CD4-positive, alpha-beta memory T cell (primary cell): ENCODE data around the gene DLGAP1. TPM values are rescaled to one million over a fixed set of nuclear protein-coding genes. Genes with fewer than 3 reads are reported as not detected.

ENCODE experiments used
- CTCF ChIA-PET: fragments of 350-600 bp; sonication (Branson Sonifier 250); formaldehyde crosslinking; loops from one replicate; lab custom pipeline; 2021; ENCODE audit warnings: inconsistent platforms; ENCODE audit not compliant: partially characterized antibody; lab: Charles Lee
- POLR2A ChIA-PET: fragments of 350-600 bp; sonication (Branson Sonifier 250); formaldehyde crosslinking; loops from one replicate; lab custom pipeline; 2021; ENCODE audit not compliant: partially characterized antibody; lab: Charles Lee
- DNase-seq, 5 donors: peaks; one replicate each; pipeline versions ENCODE4 v3.0.0 to v3.0.0-alpha.2; 2020 to 2022; ENCODE audit warnings: mixed read lengths in 1 of 5
- H3K27ac ChIP-seq: one replicate; pipeline ENCODE4 v1.7.0; 2013; ENCODE audit warnings: low read depth, low read length
- H3K27me3 ChIP-seq: 2 replicates; pipeline ENCODE4 v1.7.0; 2013; ENCODE audit warnings: mild to moderate bottlenecking, low read length, moderate library complexity; ENCODE audit not compliant: insufficient read depth
- H3K36me3 ChIP-seq: 2 replicates; pipeline ENCODE4 v1.7.0; 2013; ENCODE audit warnings: mild to moderate bottlenecking, low read length, moderate library complexity; ENCODE audit not compliant: insufficient read depth
- H3K4me1 ChIP-seq: 2 replicates; pipeline ENCODE4 v1.7.0; 2013; ENCODE audit warnings: mild to moderate bottlenecking, low read length, moderate library complexity; ENCODE audit not compliant: insufficient read depth
- H3K4me3 ChIP-seq, 2 donors: one replicate each; pipeline ENCODE4 v1.7.0; 2013; ENCODE audit warnings: low read length in 2 of 2, mild to moderate bottlenecking in 1 of 2
- H3K9me3 ChIP-seq, 2 donors: one replicate each; pipeline ENCODE4 v1.7.0; 2013; ENCODE audit warnings: low read length in 2 of 2, control low read depth in 1 of 2; ENCODE audit not compliant: control insufficient read depth in 1 of 2
- H3K27ac Mint-ChIP-seq, 7 donors: one replicate each; pipeline ENCODE4 v1.8.0; 2020 to 2021; ENCODE audit warnings: mixed read lengths in 7 of 7, mild to moderate bottlenecking in 6 of 7, inconsistent platforms in 3 of 7, moderate library complexity in 3 of 7
- H3K27me3 Mint-ChIP-seq, 2 donors: one replicate each; pipeline ENCODE4 v1.8.0; 2020 to 2021; ENCODE audit warnings: mixed read lengths in 2 of 2
- H3K36me3 Mint-ChIP-seq, 2 donors: one replicate each; pipeline ENCODE4 v1.8.0; 2020 to 2021; ENCODE audit warnings: mixed read lengths in 2 of 2, inconsistent platforms in 1 of 2, mild to moderate bottlenecking in 1 of 2
- H3K4me1 Mint-ChIP-seq, 4 donors: one replicate each; pipeline ENCODE4 v1.8.0; 2020 to 2021; ENCODE audit warnings: mixed read lengths in 4 of 4, mild to moderate bottlenecking in 1 of 4
- H3K4me3 Mint-ChIP-seq, 8 donors: one replicate each; pipeline ENCODE4 v1.8.0; 2020 to 2021; ENCODE audit warnings: mixed read lengths in 8 of 8, mild to moderate bottlenecking in 7 of 8, moderate library complexity in 6 of 8, inconsistent platforms in 3 of 8
- H3K9me3 Mint-ChIP-seq, 8 donors: one replicate each; pipeline ENCODE4 v1.8.0; 2020 to 2021; ENCODE audit warnings: mixed read lengths in 8 of 8, mild to moderate bottlenecking in 5 of 8, inconsistent platforms in 3 of 8, moderate library complexity in 1 of 8
- intact Hi-C: fragments of 100-400 bp; cut with micrococcal nuclease; formaldehyde crosslinking; loops from one replicate; pipeline ENCODE4 v1.15.1; 2023
- polyA plus RNA-seq, 2 donors: library from polyadenylated mRNA; unstranded; fragments of 300-500 nt; fragmentation: Illumina TruSeq; gene quantifications; one replicate each; pipeline ENCODE4 v1.2.3, GENCODE V29; 2021
- total RNA-seq, 2 experiments: library from RNA; stranded (reverse); gene quantifications; one replicate each; pipeline ENCODE4 v1.2.3, GENCODE V29; 2021

Gene DLGAP1
- total and polyA plus RNA-seq, 4 experiments from 2014 or later: 0.17 to 0.71 (median 0.45) TPM

GRCh38 chr18:3873698-3874097 is 581.4 kb downstream of the DLGAP1 start:
- Mint-ChIP-seq H3K4me1 (peaks cover 0 to 2% (median 0%) of the 10 kb centered on the region in 4 donors), H3K4me3 (no peak overlapping the region), H3K36me3 (no peaks in the 10 kb centered on the region), H3K27ac (no peak overlapping the region), H3K9me3 (no peaks in the 10 kb centered on the region), H3K27me3 (peaks cover 12 to 20% of the 10 kb centered on the region in 2 donors)
- no peaks in the 10 kb centered on the region for H3K27me3 ChIP-seq
- POLR2A ChIA-PET: no interaction called here
- intact Hi-C loops: no loop called here
- no peak overlapping the region for H3K4me3 ChIP-seq
- DNase-seq: no peak
- no peak overlapping the region for H3K27ac ChIP-seq
- no peaks in the 10 kb centered on the region for H3K36me3 ChIP-seq
- H3K4me1 ChIP-seq: no peaks in the 10 kb centered on the region
- H3K9me3 ChIP-seq: no peaks in the 10 kb centered on the region
- CTCF ChIA-PET: no interaction called here

GRCh38 chr18:3873211-3873610 is 581.9 kb downstream of the DLGAP1 start:
- Histone ChIP-seq H3K9me3 (no peaks in the 10 kb centered on the region), H3K27ac (no peak overlapping the region), H3K27me3 (no peaks in the 10 kb centered on the region), H3K4me3 (no peak overlapping the region), H3K36me3 (no peaks in the 10 kb centered on the region), H3K4me1 (no peaks in the 10 kb centered on the region)
- Mint-ChIP-seq H3K27ac (no peak overlapping the region), H3K4me3 (no peak overlapping the region), H3K9me3 (no peaks in the 10 kb centered on the region), H3K4me1 (peaks cover 0 to 2% (median 0%) of the 10 kb centered on the region in 4 donors), H3K36me3 (no peaks in the 10 kb centered on the region), H3K27me3 (peaks cover 12 to 16% of the 10 kb centered on the region in 2 donors)
- no peak for DNase-seq
- intact Hi-C loops: no loop called here
- POLR2A ChIA-PET: no interaction called here
- CTCF ChIA-PET: no interaction called here

- Mint-ChIP-seq H3K27ac (no peak overlapping the region), H3K4me3 (no peak overlapping the region), H3K27me3 (peaks cover 12 to 16% of the 10 kb centered on the region in 2 donors), H3K36me3 (no peaks in the 10 kb centered on the region), H3K9me3 (no peaks in the 10 kb centered on the region), H3K4me1 (peaks cover 0 to 2% (median 0%) of the 10 kb centered on the region in 4 donors)
- Histone ChIP-seq H3K27me3 (no peaks in the 10 kb centered on the region), H3K36me3 (no peaks in the 10 kb centered on the region), H3K9me3 (no peaks in the 10 kb centered on the region), H3K27ac (no peak overlapping the region), H3K4me3 (no peak overlapping the region), H3K4me1 (no peaks in the 10 kb centered on the region)
- intact Hi-C loops: no loop called here
- no peak for DNase-seq
- CTCF ChIA-PET: no interaction called here
- POLR2A ChIA-PET: no interaction called here
Measured at GRCh38 chr18:3872641-3873040, 582.5 kb downstream of the DLGAP1 start.

DNA sequence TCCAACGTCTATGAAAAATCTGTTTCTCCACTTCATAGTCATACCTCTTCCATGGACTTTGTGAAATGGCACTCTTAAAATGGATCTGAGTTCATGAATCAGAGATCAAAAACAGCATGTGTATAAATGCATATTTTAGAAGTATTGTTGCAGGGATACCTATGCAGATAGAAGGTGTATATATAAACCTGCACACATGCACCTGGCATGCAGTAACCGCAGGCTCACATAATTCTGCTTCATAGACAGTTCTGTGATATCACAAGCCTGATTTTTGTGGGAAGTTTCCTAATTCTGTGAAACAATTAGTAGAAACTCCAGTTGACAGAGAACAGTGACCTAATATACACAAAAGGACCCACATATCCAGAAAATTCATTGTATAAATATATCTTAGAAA is 583.4 kb downstream of the DLGAP1 start:
- no peak for DNase-seq
- no peaks in the 10 kb centered on the region for H3K9me3 ChIP-seq
- H3K4me3 ChIP-seq: no peak overlapping the region
- Mint-ChIP-seq H3K9me3 (no peaks in the 10 kb centered on the region), H3K36me3 (no peaks in the 10 kb centered on the region), H3K4me1 (peaks cover 0 to 2% (median 0%) of the 10 kb centered on the region in 4 donors), H3K4me3 (no peak overlapping the region), H3K27me3 (peaks cover 12 to 16% of the 10 kb centered on the region in 2 donors), H3K27ac (no peak overlapping the region)
- ChIA-PET CTCF (no interaction called here), POLR2A (no interaction called here)
- no peaks in the 10 kb centered on the region for H3K27me3 ChIP-seq
- no peak overlapping the region for H3K27ac ChIP-seq
- H3K4me1 ChIP-seq: no peaks in the 10 kb centered on the region
- intact Hi-C loops: no loop called here
- no peaks in the 10 kb centered on the region for H3K36me3 ChIP-seq

- Mint-ChIP-seq H3K4me3 (no peak overlapping the region), H3K27me3 (peaks cover 12 to 16% of the 10 kb centered on the region in 2 donors), H3K36me3 (no peaks in the 10 kb centered on the region), H3K9me3 (no peaks in the 10 kb centered on the region), H3K4me1 (peaks cover 0 to 2% (median 0%) of the 10 kb centered on the region in 4 donors), H3K27ac (no peak overlapping the region)
- DNase-seq: no peak
- H3K9me3 ChIP-seq: no peaks in the 10 kb centered on the region
- H3K4me3 ChIP-seq: no peak overlapping the region
- no peaks in the 10 kb centered on the region for H3K4me1 ChIP-seq
- H3K36me3 ChIP-seq: no peaks in the 10 kb centered on the region
- no peaks in the 10 kb centered on the region for H3K27me3 ChIP-seq
- H3K27ac ChIP-seq: no peak overlapping the region
- CTCF ChIA-PET: no interaction called here
- POLR2A ChIA-PET: no interaction called here
- intact Hi-C loops: loop anchor here (1.0 kb wide), 1 partner anchor 100 kb away; no protein-coding TSS in a partner anchor
Measured at GRCh38 chr18:3870914-3871313, 584.2 kb downstream of the DLGAP1 start.

GRCh38 chr18:3869848-3870247 is 585.3 kb downstream of the DLGAP1 start:
- Mint-ChIP-seq H3K36me3 (no peaks in the 10 kb centered on the region), H3K27me3 (peaks cover 12 to 16% of the 10 kb centered on the region in 2 donors), H3K9me3 (no peaks in the 10 kb centered on the region), H3K27ac (no peak overlapping the region), H3K4me3 (no peak overlapping the region), H3K4me1 (peaks cover 0 to 2% (median 0%) of the 10 kb centered on the region in 4 donors)
- no peaks in the 10 kb centered on the region for H3K36me3 ChIP-seq
- H3K4me1 ChIP-seq: no peaks in the 10 kb centered on the region
- H3K27me3 ChIP-seq: no peaks in the 10 kb centered on the region
- H3K4me3 ChIP-seq: no peak overlapping the region
- no peaks in the 10 kb centered on the region for H3K9me3 ChIP-seq
- peak in 1 of 5 donors; percentile 1 for DNase-seq
- no peak overlapping the region for H3K27ac ChIP-seq
- ChIA-PET CTCF (interaction anchor here (0.8 to 1.5 kb wide), 3 partner anchors 13 to 166 kb away, joined by 3 to 8 read pairs (median 3); no protein-coding TSS in a partner anchor), POLR2A (no interaction called here)
- intact Hi-C loops: loop anchor here (1.0 kb wide), 1 partner anchor 99 kb away; no protein-coding TSS in a partner anchor

- Histone ChIP-seq H3K27ac (no peak overlapping the region), H3K36me3 (no peaks in the 10 kb centered on the region), H3K9me3 (no peaks in the 10 kb centered on the region), H3K4me3 (no peak overlapping the region), H3K27me3 (peaks cover 5% of the 10 kb centered on the region), H3K4me1 (no peaks in the 10 kb centered on the region)
- no peaks in the 10 kb centered on the region for H3K4me1 Mint-ChIP-seq
- ChIA-PET POLR2A (no interaction called here), CTCF (no interaction called here)
- H3K4me3 Mint-ChIP-seq: no peak overlapping the region
- no peaks in the 10 kb centered on the region for H3K9me3 Mint-ChIP-seq
- intact Hi-C loops: no loop called here
- peaks cover 8 to 9% of the 10 kb centered on the region in 2 donors for H3K27me3 Mint-ChIP-seq
- no peak overlapping the region for H3K27ac Mint-ChIP-seq
- no peaks in the 10 kb centered on the region for H3K36me3 Mint-ChIP-seq
- DNase-seq: no peak
Measured at GRCh38 chr18:3867864-3868311, 587.2 kb downstream of the DLGAP1 start.
